GM23338 (cell line): Measurements from ENCODE around the gene PLG. TPM values are rescaled to one million over a fixed set of nuclear protein-coding genes. Genes with fewer than 3 reads are reported as not detected.

ENCODE experiments used
- ATAC-seq: fragments of 200-7000 bp; cut with Tn5 transposase; 3 replicates; pipeline ENCODE4 v1.9.1; 2020
- DNase-seq: peaks from one replicate; pipeline ENCODE4 v3.0.0-alpha.2; 2015; ENCODE audit warnings: low spot score
- H2AFZ ChIP-seq: fragments of 200-600 bp; sonication (generic); 2 replicates; pipeline ENCODE4 v1.8.0; 2016; ENCODE audit warnings: antibody characterized with exemption, mild to moderate bottlenecking, moderate library complexity
- H3F3A ChIP-seq: fragments of 200-600 bp; sonication (generic); replicated peaks from 2 replicates; pipeline ENCODE4 v1.8.0; 2017; ENCODE audit warnings: antibody characterized with exemption, mixed run types, low read depth
- H3K27ac ChIP-seq: fragments of 200-600 bp; sonication (generic); 2 replicates; pipeline ENCODE4 v1.6.1; 2016; ENCODE audit warnings: low read depth
- H3K27me3 ChIP-seq: fragments of 200-600 bp; sonication (generic); 2 replicates; pipeline ENCODE4 v1.8.0; 2016; ENCODE audit warnings: mild to moderate bottlenecking, mixed run types, moderate library complexity; ENCODE audit not compliant: insufficient read depth
- H3K36me3 ChIP-seq: fragments of 200-600 bp; sonication (generic); 2 replicates; pipeline ENCODE4 v1.8.0; 2016; ENCODE audit warnings: mild to moderate bottlenecking; ENCODE audit not compliant: insufficient read depth
- H3K4me1 ChIP-seq: fragments of 200-600 bp; sonication (generic); 2 replicates; pipeline ENCODE4 v1.8.0; 2016; ENCODE audit warnings: mild to moderate bottlenecking, moderate library complexity; ENCODE audit not compliant: insufficient read depth
- H3K4me2 ChIP-seq: fragments of 200-600 bp; sonication (generic); 2 replicates; pipeline ENCODE4 v1.7.1; 2017; ENCODE audit warnings: mixed run types
- H3K4me3 ChIP-seq: fragments of 200-600 bp; sonication (generic); 2 replicates; pipeline ENCODE4 v1.6.1; 2016; ENCODE audit warnings: mixed run types
- H3K79me2 ChIP-seq: fragments of 200-600 bp; sonication (generic); replicated peaks from 2 replicates; pipeline ENCODE4 v1.8.0; 2017; ENCODE audit warnings: mild to moderate bottlenecking; ENCODE audit not compliant: insufficient read depth
- H3K9me2 ChIP-seq: fragments of 200-600 bp; sonication (generic); 2 replicates; pipeline ENCODE4 v1.8.0; 2017; ENCODE audit not compliant: insufficient read depth
- H4K20me1 ChIP-seq: fragments of 200-600 bp; sonication (generic); replicated peaks from 2 replicates; pipeline ENCODE4 v1.8.0; 2017; ENCODE audit warnings: mild to moderate bottlenecking; ENCODE audit not compliant: insufficient read depth
- H3K27ac Mint-ChIP-seq: 2 replicates; pipeline ENCODE4 v1.8.0; 2020; ENCODE audit warnings: inconsistent platforms, mild to moderate bottlenecking, moderate library complexity, mixed read lengths
- H3K27me3 Mint-ChIP-seq: 3 replicates; pipeline ENCODE4 v1.8.0; 2022; ENCODE audit warnings: low read depth, mild to moderate bottlenecking, moderate library complexity, mixed read lengths, inconsistent platforms; ENCODE audit not compliant: insufficient read depth, poor library complexity
- H3K36me3 Mint-ChIP-seq: 3 replicates; pipeline ENCODE4 v1.8.0; 2021; ENCODE audit warnings: low read depth, mild to moderate bottlenecking, inconsistent platforms, moderate library complexity, mixed read lengths
- H3K4me1 Mint-ChIP-seq: 3 replicates; pipeline ENCODE4 v1.8.0; 2020; ENCODE audit warnings: mild to moderate bottlenecking, inconsistent platforms, mixed read lengths
- H3K4me3 Mint-ChIP-seq: 3 replicates; pipeline ENCODE4 v1.8.0; 2021; ENCODE audit warnings: moderate library complexity, mild to moderate bottlenecking, inconsistent platforms, mixed read lengths
- H3K9me3 Mint-ChIP-seq: 3 replicates; pipeline ENCODE4 v1.8.0; 2020; ENCODE audit warnings: moderate library complexity, mild to moderate bottlenecking, inconsistent platforms, mixed read lengths
- CREB1 ChIP-seq: fragments of 250-450 bp; sonication (Bioruptor Pico); IDR thresholded peaks from 2 replicates; pipeline ENCODE4 v1.5.0; 2020; ENCODE audit warnings: low read depth, mild to moderate bottlenecking, moderate library complexity
- CTCF ChIP-seq, 2 experiments: fragments of 200-600 bp in 1 of 2; sonication (generic) in 1 of 2; conservative IDR thresholded peaks; 2 replicates each; pipeline versions ENCODE4 v1.5.1 to v1.6.1; 2016 to 2017; ENCODE audit warnings: antibody characterized with exemption in 2 of 2, low read depth in 2 of 2, mild to moderate bottlenecking in 2 of 2, moderate library complexity in 1 of 2
- ETS1 ChIP-seq: IDR thresholded peaks from 2 replicates; pipeline ENCODE4 v1.6.1; 2016; ENCODE audit warnings: antibody characterized with exemption
- EZH2 ChIP-seq: fragments of 200-600 bp; sonication (generic); IDR thresholded peaks from one replicate; pipeline ENCODE4 v1.8.0; 2017; ENCODE audit warnings: antibody characterized with exemption, mild to moderate bottlenecking, low read depth; ENCODE audit not compliant: unreplicated experiment
- EZH2phosphoT487 ChIP-seq: fragments of 200-600 bp; sonication (generic); IDR thresholded peaks from one replicate; pipeline ENCODE4 v1.8.1; 2018; ENCODE audit warnings: antibody characterized with exemption; ENCODE audit not compliant: unreplicated experiment
- JUNB ChIP-seq: IDR thresholded peaks from one replicate; pipeline ENCODE4 v1.6.1; 2016; ENCODE audit warnings: antibody characterized with exemption; ENCODE audit not compliant: unreplicated experiment
- NANOG ChIP-seq: IDR thresholded peaks from 2 replicates; pipeline ENCODE4 v1.6.1; 2016; ENCODE audit warnings: antibody characterized with exemption, borderline replicate concordance
- ZNF114 ChIP-seq: fragments of 250-450 bp; sonication (Bioruptor Pico); IDR thresholded peaks from 2 replicates; pipeline ENCODE4 v1.5.0; 2020; ENCODE audit warnings: mild to moderate bottlenecking, moderate library complexity
- ZNF331 ChIP-seq: fragments of 250-450 bp; sonication (Bioruptor Pico); IDR thresholded peaks from 2 replicates; pipeline ENCODE4 v1.5.0; 2020; ENCODE audit warnings: low read depth, mild to moderate bottlenecking, moderate library complexity
- polyA plus RNA-seq: library from polyadenylated mRNA; unstranded; fragments of >200 nt; fragmentation: Nextera tagmentation; extraction: Ambion mirVana; gene quantifications from 2 replicates; pipeline ENCODE4 v1.2.1, GENCODE V29; 2016
- total RNA-seq: library from RNA; depleted of rRNA; stranded (reverse); fragments of >200 nt; shearing (Covaris generic); gene quantifications from 2 replicates; pipeline ENCODE4 v1.2.3, GENCODE V29; 2014
- TF ChIP-seq, protein P1 (sequence below): IDR thresholded peaks from one replicate; pipeline ENCODE4 v1.6.1; 2018; ENCODE audit warnings: antibody characterized with exemption; ENCODE audit not compliant: unreplicated experiment

PLG gene
- total and polyA plus RNA-seq, 2 experiments from 2014 or later: not detected

GRCh38 chr6:160793652-160794051, 91.6 kb downstream of the PLG start (continued):
- TF ChIP-seq, protein P1, sequence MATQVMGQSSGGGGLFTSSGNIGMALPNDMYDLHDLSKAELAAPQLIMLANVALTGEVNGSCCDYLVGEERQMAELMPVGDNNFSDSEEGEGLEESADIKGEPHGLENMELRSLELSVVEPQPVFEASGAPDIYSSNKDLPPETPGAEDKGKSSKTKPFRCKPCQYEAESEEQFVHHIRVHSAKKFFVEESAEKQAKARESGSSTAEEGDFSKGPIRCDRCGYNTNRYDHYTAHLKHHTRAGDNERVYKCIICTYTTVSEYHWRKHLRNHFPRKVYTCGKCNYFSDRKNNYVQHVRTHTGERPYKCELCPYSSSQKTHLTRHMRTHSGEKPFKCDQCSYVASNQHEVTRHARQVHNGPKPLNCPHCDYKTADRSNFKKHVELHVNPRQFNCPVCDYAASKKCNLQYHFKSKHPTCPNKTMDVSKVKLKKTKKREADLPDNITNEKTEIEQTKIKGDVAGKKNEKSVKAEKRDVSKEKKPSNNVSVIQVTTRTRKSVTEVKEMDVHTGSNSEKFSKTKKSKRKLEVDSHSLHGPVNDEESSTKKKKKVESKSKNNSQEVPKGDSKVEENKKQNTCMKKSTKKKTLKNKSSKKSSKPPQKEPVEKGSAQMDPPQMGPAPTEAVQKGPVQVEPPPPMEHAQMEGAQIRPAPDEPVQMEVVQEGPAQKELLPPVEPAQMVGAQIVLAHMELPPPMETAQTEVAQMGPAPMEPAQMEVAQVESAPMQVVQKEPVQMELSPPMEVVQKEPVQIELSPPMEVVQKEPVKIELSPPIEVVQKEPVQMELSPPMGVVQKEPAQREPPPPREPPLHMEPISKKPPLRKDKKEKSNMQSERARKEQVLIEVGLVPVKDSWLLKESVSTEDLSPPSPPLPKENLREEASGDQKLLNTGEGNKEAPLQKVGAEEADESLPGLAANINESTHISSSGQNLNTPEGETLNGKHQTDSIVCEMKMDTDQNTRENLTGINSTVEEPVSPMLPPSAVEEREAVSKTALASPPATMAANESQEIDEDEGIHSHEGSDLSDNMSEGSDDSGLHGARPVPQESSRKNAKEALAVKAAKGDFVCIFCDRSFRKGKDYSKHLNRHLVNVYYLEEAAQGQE: no peak
- no peak for TF ChIP-seq EZH2phosphoT487
- no peak for TF ChIP-seq CTCF (conservative IDR thresholded peaks at IDR 0.05; ENCODE audit: low read depth in 2 of 2)
- no peak for TF ChIP-seq ZNF331 (CRISPR knock-in tag)
- no peak for TF ChIP-seq CREB1 (CRISPR knock-in tag)
- no peak for TF ChIP-seq NANOG

DNA sequence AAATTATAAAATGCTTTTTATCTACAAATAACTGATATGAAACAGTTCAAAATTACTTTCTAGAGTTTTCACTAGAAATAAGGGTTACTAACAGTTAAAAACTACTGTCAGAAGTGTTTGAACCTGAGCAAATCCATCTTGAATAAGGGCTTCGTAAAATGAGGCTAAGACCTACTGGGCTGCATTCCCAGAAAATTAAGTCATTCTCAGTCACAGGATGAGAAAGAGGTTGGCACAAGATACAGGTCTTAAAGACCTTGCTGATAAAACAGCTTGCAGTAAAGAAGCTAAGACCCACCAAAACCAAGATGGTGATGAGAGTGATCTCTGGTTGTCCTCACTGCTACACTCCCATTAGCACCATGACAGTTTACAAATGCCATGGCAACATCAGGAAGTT, 93.7 kb downstream of the PLG start:
- no peaks in the 10 kb centered on the region for H3F3A ChIP-seq
- peaks cover 5% of the 10 kb centered on the region; the same call in 1 of the 2 replicates for H3K9me2 ChIP-seq
- no peak overlapping the region for H2AFZ ChIP-seq
- no peak for DNase-seq
- no peaks in the 10 kb centered on the region for H4K20me1 ChIP-seq
- no peaks in the 10 kb centered on the region for H3K36me3 ChIP-seq
- no peaks in the 10 kb centered on the region for H3K27me3 ChIP-seq
- Mint-ChIP-seq H3K27ac (no peak overlapping the region), H3K36me3 (peaks cover 12% of the 10 kb centered on the region; the same call in 2 of the 3 replicates), H3K4me3 (no peak overlapping the region), H3K27me3 (no peaks in the 10 kb centered on the region), H3K9me3 (peaks cover 26% of the 10 kb centered on the region), H3K4me1 (peaks cover 16% of the 10 kb centered on the region)
- TF ChIP-seq EZH2 (no peak), NANOG (no peak), ZNF114 (no peak), ETS1 (no peak), JUNB (no peak)
- peaks cover 7% of the 10 kb centered on the region for H3K4me1 ChIP-seq
- no peak overlapping the region for H3K4me2 ChIP-seq
- no peak overlapping the region for H3K4me3 ChIP-seq
- no peak for ATAC-seq
- no peaks in the 10 kb centered on the region for H3K79me2 ChIP-seq
- H3K27ac ChIP-seq: no peak overlapping the region
